HG02840 (cell line): ENCODE data around the gene GGA1.

Experiments used
- ATAC-seq: cut with Tn5 transposase; IDR thresholded peaks from one replicate; pipeline ENCODE4 v1.9.1; 2021; ENCODE audit warnings: mild to moderate bottlenecking, moderate library complexity, moderate number of reproducible peaks; ENCODE audit not compliant: unreplicated experiment, low FRiP score

Gene GGA1

DNA sequence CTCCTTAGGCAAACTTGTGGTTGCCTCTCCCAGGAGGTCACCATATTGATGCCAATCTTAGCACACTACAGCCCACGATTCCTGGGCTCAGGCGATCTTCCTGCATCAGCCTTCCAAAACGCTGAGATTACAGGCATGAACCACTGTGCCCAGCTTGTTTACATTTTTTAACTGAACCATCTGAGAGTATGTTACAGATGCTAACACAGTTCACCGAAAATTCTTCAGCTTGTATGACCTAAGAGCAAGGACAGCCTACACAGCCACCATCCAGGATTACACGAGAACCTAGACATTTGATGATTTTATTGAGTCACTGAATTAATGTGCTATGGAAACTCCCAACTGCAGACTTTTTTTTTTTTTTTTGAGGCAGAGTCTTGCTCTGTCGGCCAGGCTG, 61.0 kb downstream of the GGA1 start:
- no peak for ATAC-seq

DNA sequence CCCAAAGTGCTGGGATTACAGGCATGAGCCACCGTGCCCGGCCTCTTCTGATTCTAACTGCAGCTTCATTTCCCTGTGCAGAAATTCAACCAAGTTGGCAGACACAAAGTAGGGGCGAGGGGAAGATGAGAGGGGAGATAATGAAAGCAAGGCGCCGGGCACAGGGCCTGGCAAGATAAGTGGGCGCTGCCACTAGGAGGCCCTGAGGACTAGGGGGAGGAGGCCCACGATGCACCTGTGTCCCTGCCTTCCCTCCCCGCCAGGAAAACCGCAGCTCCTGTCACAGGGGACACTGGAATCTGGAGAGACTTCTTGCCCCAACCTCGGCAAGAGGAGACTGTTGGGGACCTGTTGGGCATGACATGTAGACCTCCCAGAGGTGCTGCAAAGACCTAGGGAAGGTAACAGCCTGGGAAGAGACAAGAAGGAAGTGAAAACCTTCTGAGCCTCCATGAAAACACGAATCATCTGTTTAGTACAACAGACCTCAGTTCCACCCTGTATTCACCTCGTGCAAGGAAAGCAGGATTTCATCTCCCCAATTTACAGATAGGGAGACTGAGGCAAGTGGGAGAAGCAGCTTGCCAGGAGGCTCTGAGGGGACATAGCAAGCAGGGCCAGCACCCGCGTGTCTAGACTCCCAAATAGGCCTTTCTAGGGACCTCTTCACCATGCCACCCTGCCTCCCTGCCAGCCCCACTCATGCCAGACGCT, 63.7 kb downstream of the GGA1 start:
- no peak for ATAC-seq

DNA sequence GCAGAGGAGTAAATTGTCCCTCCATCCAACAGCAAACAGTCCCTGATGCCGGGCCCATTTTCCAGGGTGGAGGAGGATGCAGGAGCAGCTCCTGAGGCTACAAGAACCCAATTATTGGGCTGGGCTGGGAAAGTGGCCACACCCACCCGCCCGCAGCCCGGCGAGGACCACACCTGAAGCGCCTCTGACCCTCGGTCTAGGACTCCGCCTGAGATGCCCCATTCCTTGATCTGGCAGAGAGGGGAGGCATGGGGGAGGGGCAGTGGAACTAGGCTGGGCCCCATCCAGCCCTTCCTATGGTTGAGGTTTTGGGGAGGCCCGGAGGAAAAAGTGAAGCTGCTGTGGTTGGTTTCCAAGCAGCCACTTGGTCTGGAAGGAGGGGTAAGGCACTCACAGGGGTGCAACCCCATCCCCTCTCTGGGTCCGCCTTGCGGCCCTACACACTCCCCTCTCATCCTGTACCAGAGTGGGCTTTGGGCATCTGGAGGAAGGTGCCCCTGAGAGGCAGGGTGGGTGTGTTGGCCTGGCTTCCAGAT, 64.4 kb downstream of the GGA1 start:
- ATAC-seq = no peak

GRCh38 chr22:37674248-37674647, 65.6 kb downstream of the GGA1 start:
- ATAC-seq = no peak

- peak; percentile 40 for ATAC-seq
These were observed 66.6 kb downstream of the GGA1 start, which contains the start of gene LGALS1 for GRCh38 chr22:37674951-37675929. TSS of gene LGALS1 (plus strand) at chr22:37675636. CDS start at chr22:37675703, 67 bp downstream.

DNA sequence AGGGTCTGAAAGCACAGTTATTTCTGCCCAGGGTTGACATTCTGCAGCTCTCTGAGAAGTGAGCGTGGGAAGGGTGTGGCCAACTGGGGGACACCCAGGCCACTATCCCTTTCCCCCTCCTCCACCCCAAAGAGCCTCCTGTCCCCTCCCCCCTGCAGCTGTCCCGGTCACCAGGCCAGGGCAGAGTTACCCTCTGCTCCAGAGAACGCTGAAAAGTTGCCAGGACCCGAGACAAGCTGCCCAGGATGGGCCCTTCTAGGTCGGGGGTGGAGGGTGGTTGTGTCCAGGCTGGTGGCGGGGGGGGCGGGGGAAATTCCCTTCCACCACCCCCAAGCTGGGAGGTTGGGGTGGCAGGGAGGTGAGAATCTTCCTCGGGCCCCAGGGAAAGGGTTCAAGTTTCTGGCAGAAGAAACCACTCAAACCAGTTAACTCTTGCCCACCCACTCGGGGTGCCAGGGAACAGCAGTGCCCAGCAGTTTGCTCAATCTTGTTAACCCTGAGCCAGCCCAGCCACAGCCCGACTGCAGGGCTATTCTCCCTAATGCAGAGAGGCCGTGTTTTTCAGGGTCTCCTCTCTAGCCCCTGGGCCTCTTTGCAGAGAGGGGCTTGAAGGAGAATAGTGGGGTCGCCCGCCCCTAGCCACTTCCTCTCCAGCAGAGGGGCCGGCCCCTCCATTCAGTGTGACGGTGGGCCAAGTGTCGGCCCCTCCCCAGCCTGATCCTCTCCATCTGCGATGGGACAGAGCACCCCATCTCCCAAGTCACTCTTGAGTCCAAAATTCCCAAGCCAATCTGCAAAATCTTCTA, 67.5 kb downstream of the GGA1 start:
- no peak for ATAC-seq

DNA sequence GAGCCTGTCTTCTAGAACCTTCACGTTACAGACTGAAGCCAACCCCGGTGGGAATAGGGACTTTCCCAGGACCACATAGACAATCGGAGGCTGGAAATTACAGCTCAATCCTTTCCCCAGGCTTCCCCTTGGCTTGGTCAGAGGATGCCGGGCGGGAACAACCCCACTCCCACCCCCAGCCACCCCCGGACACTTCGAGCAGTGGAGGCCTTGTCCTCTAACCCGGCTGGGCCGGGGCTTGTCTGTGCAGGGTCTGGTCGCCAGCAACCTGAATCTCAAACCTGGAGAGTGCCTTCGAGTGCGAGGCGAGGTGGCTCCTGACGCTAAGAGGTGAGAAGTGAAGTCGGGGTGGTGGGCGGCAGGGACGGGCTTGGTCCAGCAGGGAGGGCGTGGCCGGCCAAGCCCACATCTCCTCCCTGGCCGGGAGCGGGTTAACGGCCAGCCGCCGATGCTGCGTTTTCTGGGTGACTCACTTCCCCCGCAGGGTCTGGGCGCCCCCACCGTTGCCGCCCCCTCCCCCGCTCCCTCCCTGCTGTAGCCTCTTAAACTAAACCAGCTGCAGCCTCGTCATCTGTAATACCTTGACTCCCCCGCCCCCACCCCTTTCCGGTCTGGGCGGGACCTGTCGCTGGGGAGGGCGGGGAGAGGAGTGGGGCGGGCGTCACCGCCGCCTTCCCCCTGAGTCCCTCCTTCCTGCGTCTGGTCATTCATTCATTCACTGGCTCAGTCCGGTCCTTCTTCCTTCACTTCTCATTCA, 68.3 kb downstream of the GGA1 start:
- ATAC-seq = peak; percentile 45

DNA sequence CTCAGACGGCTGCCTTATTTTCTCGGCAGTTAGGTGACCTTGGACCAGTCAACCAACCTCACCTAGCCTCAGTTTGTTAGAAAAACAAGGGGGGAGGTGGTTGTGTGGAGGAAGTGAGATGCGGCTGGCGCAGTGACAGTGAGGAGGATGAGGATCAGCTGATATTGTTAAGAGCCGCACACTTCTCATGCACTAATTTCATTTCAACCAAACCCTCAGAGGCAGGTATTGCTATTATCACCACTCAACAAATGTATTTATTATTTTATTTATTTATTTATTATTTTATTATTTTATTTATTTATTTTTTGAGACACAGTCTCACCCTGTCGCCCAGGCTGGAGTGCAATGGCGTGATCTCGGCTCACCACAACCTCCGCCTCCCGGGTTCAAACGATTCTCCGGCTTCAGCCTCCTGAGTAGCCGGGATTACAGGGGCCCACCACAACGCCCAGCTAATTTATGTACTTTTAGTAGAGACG, 68.9 kb downstream of the GGA1 start:
- ATAC-seq = peak; percentile 8

- ATAC-seq = no peak
These were observed 69.7 kb downstream of the GGA1 start for GRCh38 chr22:37678372-37678771.

- no peak for ATAC-seq
These were observed 71.0 kb downstream of the GGA1 start for GRCh38 chr22:37679670-37680069.

DNA sequence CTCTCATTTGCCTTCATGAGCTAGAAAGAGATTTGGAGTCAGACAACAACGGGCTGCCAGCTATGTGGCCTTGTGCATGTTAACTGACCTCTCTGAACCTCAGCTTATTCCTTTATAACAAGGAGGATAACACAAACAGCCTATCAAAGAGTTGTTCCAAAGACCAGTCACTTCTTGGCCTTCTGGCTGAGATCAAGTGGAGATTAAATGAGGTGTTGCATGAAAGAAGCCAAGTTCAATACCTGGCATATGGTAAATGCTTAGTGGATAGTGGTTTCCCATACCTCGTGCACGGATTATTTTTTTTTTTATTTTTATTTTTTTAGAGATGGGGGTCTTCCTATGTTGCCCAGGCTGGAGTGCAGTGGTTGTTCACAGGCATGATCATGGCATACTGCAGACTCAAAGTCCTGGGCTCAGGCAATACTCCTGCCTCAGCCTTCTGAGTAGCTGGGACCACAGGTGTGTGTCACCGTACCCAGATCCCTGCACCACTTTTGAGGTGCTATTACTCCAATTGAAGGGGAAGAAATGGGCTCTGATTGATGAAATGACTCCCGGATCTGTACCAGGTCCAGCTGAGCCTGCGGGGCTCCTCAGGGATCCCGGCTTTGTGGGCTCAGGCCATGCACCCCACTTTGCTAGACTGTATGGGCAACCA, 71.7 kb downstream of the GGA1 start:
- no peak for ATAC-seq

GRCh38 chr22:37681001-37681424, 72.4 kb downstream of the GGA1 start:
- ATAC-seq = no peak

- ATAC-seq = no peak
These were observed 73.0 kb downstream of the GGA1 start for GRCh38 chr22:37681556-37682049.
